Testis (tissue), 3 donors: Measurements from ENCODE around the gene EMC1. TPM values are rescaled to one million over a fixed set of nuclear protein-coding genes. Genes with fewer than 3 reads are reported as not detected.

Experiments
- DNase-seq: peaks from one replicate; pipeline ENCODE4 v3.0.0-alpha.2; 2019
- H3K27ac ChIP-seq, 2 donors: fragments of 200-600 bp; sonication (generic); one replicate each; pipeline ENCODE4 v1.5.1; 2019
- H3K27me3 ChIP-seq: fragments of 200-600 bp; sonication (generic); one replicate; pipeline ENCODE4 v1.5.1; 2019
- H3K36me3 ChIP-seq: fragments of 200-600 bp; sonication (generic); one replicate; pipeline ENCODE4 v1.5.1; 2017; ENCODE audit warnings: low read depth; ENCODE audit errors: missing control alignments
- H3K4me1 ChIP-seq: fragments of 200-600 bp; sonication (generic); one replicate; pipeline ENCODE4 v1.5.1; 2019
- H3K4me3 ChIP-seq, 2 donors: fragments of 200-600 bp; sonication (generic); one replicate each; pipeline ENCODE4 v1.5.1; 2017 to 2019
- H3K9me3 ChIP-seq: fragments of 200-600 bp; sonication (generic); one replicate; pipeline ENCODE4 v1.5.1; 2017
- POLR2A ChIP-seq: fragments of 450-650 bp; IDR thresholded peaks from one replicate; pipeline ENCODE4 v1.6.1; 2017; ENCODE audit warnings: antibody characterized with exemption, mild to moderate bottlenecking, moderate library complexity
- WGBS, 2 donors: methylation state at CpG; one replicate each; pipeline ENCODE4 v1.1.5; 2018; 5-methylcytosine and 5-hydroxymethylcytosine counted together
- intact Hi-C: fragments of 100-400 bp; cut with DNase I; formaldehyde crosslinking; loops from one replicate; pipeline ENCODE4 v1.15.1; 2023; ENCODE audit warnings: low total_unique reads
- polyA plus RNA-seq: library from polyadenylated mRNA; stranded (reverse); fragments of 350-450 nt; fragmentation: Illumina TruSeq; extraction: RNeasy Lipid Tissue Mini Kit (QIAGEN cat#74804); gene quantifications from one replicate; pipeline ENCODE4 v1.2.3, GENCODE V29; 2014; ENCODE audit warnings: low read depth, low replicate concordance; ENCODE audit not compliant: insufficient read depth
- total RNA-seq, 2 donors: library from RNA; depleted of rRNA; stranded (reverse); fragments of >200 nt; gene quantifications; one replicate each; pipeline ENCODE4 v1.2.3, GENCODE V29; 2016
- TF ChIP-seq, protein P1 (sequence below), 3 experiments: fragments of 450-650 bp in 2 of 3; fragments of 200-600 bp in 1 of 3; sonication (generic) in 1 of 3; IDR thresholded peaks; one replicate each; pipeline ENCODE4 v1.5.1; 2016 to 2019; ENCODE audit warnings: antibody characterized with exemption in 3 of 3, mild to moderate bottlenecking in 2 of 3, moderate library complexity in 1 of 3

The EMC1 gene
- total and polyA plus RNA-seq, 3 donors from 2014 or later = 41.9 to 114 (median 79.0) TPM

DNA sequence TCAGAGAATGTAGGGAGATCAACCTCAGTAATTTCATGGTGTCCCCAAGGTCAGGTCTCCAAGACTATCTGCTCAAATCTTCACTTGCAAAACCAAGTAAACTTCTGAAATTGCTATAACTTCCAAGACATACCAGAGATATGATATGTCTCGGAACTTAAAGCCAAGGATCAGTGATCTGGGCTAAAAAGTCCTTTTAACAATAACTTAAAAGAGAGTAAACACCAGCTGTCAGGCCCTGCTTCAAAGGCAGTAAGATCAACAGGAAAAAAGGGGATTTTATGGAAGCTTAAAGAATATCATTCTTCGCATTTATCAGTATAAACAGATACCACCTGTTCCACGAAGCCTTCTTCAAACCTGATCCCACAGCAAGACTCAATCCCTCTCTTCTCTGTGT, 55.0 kb downstream of the EMC1 start:
- whole genome bisulfite sequencing, 2 donors = 81 to 84% methylated on average over 3 of the region's 3 CpGs
- Histone ChIP-seq H3K27me3 (no peaks in the 10 kb centered on the region), H3K4me1 (no peaks in the 10 kb centered on the region), H3K4me3 (no peak overlapping the region), H3K27ac (no peak overlapping the region), H3K36me3 (no peaks in the 10 kb centered on the region), H3K9me3 (no peaks in the 10 kb centered on the region)
- TF ChIP-seq, protein P1, sequence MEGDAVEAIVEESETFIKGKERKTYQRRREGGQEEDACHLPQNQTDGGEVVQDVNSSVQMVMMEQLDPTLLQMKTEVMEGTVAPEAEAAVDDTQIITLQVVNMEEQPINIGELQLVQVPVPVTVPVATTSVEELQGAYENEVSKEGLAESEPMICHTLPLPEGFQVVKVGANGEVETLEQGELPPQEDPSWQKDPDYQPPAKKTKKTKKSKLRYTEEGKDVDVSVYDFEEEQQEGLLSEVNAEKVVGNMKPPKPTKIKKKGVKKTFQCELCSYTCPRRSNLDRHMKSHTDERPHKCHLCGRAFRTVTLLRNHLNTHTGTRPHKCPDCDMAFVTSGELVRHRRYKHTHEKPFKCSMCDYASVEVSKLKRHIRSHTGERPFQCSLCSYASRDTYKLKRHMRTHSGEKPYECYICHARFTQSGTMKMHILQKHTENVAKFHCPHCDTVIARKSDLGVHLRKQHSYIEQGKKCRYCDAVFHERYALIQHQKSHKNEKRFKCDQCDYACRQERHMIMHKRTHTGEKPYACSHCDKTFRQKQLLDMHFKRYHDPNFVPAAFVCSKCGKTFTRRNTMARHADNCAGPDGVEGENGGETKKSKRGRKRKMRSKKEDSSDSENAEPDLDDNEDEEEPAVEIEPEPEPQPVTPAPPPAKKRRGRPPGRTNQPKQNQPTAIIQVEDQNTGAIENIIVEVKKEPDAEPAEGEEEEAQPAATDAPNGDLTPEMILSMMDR (IDR thresholded peaks at IDR 0.05) = no peak
- no peak for TF ChIP-seq POLR2A
- intact Hi-C loops = no loop called here
- DNase-seq = no peak

DNA sequence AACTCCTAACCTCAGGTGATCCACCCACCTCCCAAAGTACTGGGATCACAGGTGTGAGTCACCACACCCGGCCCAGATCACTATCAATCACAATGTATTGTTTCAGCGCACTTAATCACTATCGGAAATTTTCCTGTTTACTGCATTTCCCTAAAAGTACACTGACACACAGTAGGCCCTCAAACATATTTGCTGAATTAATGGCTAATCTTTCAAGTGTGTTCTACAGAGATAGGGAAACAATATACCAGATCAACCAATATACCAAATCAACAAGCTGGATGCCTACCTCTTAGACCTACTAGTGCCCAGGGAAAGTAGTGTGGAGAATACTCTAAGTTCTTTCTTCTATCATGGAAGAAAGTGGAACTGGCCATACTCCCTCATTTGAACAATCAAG, 58.3 kb downstream of the EMC1 start:
- H3K27me3 ChIP-seq = no peaks in the 10 kb centered on the region
- DNase-seq = no peak
- 96 to 97% methylated on average over 3 of the region's 3 CpGs for WGBS, 2 donors
- intact Hi-C loops = no loop called here
- no peaks in the 10 kb centered on the region for H3K9me3 ChIP-seq
- H3K4me1 ChIP-seq = no peaks in the 10 kb centered on the region
- TF ChIP-seq POLR2A = no peak
- TF ChIP-seq, protein P1 (IDR thresholded peaks at IDR 0.05) = no peak
- no peak overlapping the region for H3K27ac ChIP-seq
- no peaks in the 10 kb centered on the region for H3K36me3 ChIP-seq
- H3K4me3 ChIP-seq = no peak overlapping the region

DNA sequence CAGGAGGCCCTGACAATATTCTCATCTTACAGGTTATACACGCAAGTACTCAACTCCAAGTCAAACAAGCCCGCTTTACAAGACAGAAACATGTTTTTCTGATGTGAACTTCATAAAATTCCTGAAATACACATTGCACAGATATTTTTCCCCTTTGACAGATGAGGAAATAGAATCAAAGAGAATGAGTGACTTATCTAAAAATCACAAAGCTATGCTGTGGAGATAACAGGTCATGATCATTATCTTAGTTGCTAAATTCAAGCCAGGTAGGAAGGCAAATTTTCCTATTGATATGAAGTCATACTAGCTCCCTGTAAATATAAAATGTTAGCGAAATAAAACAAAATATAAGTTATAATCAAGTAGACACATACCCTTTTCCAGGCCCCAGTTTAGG, 59.5 kb downstream of the EMC1 start:
- Histone ChIP-seq H3K36me3 (no peaks in the 10 kb centered on the region), H3K27me3 (no peaks in the 10 kb centered on the region), H3K4me3 (no peak overlapping the region), H3K27ac (no peak overlapping the region), H3K9me3 (no peaks in the 10 kb centered on the region), H3K4me1 (no peaks in the 10 kb centered on the region)
- TF ChIP-seq, protein P1 (IDR thresholded peaks at IDR 0.05) = no peak
- TF ChIP-seq POLR2A = no peak
- DNase-seq = no peak
- WGBS, 2 donors = 97 to 98% methylated on average over 3 of the region's 3 CpGs
- intact Hi-C loops = no loop called here

DNA sequence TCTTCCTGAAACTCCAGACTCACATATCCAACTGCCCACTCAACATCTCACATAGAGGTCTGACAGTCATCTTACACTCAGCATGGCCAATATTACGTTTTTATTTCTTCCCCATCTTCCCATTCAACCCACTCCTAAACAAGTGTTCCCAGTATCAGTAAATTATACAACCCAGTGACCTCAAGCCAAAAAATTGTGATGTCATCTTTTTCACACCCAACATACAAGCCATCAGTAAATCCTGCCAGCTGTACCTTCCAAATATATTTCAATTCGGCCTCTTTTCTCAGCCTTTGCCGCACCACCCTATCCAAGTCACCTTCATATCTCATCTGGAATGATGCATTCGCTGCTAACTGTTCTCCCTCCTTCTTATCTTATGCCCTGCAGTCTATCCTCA, 60.9 kb downstream of the EMC1 start:
- 87 to 88% methylated on average over 4 of the region's 4 CpGs for WGBS, 2 donors
- intact Hi-C loops = no loop called here
- Histone ChIP-seq H3K4me1 (no peaks in the 10 kb centered on the region), H3K27me3 (no peaks in the 10 kb centered on the region), H3K27ac (no peak overlapping the region), H3K4me3 (no peak overlapping the region), H3K9me3 (no peaks in the 10 kb centered on the region), H3K36me3 (no peaks in the 10 kb centered on the region)
- DNase-seq = no peak
- TF ChIP-seq, protein P1 (IDR thresholded peaks at IDR 0.05) = no peak
- TF ChIP-seq POLR2A = no peak

DNA sequence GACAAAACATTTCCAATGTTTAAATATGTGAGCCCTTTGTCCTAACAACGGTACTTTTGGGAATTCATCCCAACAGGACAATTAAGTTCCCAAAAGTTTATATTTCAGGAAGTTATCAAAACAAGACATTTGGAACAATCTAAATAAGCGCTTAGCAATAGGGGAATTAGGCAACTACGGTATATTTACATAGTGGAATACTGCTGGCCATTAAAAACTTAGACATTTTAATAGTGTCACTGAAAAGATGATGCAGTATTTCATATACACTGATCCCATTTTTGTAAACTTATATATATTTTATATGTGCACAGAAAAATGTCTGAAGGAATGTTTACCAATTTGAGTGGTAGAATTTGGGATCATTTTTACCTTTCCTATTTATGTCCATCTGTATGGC, 62.1 kb downstream of the EMC1 start:
- Histone ChIP-seq H3K9me3 (no peaks in the 10 kb centered on the region), H3K4me1 (no peaks in the 10 kb centered on the region), H3K27me3 (no peaks in the 10 kb centered on the region), H3K4me3 (no peak overlapping the region), H3K27ac (no peak overlapping the region), H3K36me3 (no peaks in the 10 kb centered on the region)
- TF ChIP-seq POLR2A = no peak
- TF ChIP-seq, protein P1 (IDR thresholded peaks at IDR 0.05) = no peak
- 72 to 78% methylated on average over 3 of the region's 3 CpGs for WGBS, 2 donors
- DNase-seq = no peak
- intact Hi-C loops = no loop called here
